Adrenal gland (tissue), 5 donors: ENCODE results near the gene CCDC80.

Source experiments
- POLR2A ChIP-seq, 2 donors: fragments of 450-650 bp; IDR thresholded peaks; one replicate each; pipeline ENCODE4 v1.6.1; 2017; ENCODE audit warnings: antibody characterized with exemption in 2 of 2, mild to moderate bottlenecking in 2 of 2, moderate library complexity in 1 of 2
- TF ChIP-seq, protein P1 (sequence below), 6 experiments: fragments of 450-650 bp in 4 of 6; fragments of 200-600 bp in 2 of 6; sonication (generic) in 1 of 6; IDR thresholded peaks; 1 replicate in 5 of 6; 2 replicates in 1 of 6; pipeline versions ENCODE4 v1.5.1 to v1.8.0; 2016 to 2021; ENCODE audit warnings: antibody characterized with exemption in 6 of 6, mild to moderate bottlenecking in 2 of 6, moderate library complexity in 1 of 6
- donor health status: DM: no; HTN: no; CAD: no.

- TF ChIP-seq, protein P1, sequence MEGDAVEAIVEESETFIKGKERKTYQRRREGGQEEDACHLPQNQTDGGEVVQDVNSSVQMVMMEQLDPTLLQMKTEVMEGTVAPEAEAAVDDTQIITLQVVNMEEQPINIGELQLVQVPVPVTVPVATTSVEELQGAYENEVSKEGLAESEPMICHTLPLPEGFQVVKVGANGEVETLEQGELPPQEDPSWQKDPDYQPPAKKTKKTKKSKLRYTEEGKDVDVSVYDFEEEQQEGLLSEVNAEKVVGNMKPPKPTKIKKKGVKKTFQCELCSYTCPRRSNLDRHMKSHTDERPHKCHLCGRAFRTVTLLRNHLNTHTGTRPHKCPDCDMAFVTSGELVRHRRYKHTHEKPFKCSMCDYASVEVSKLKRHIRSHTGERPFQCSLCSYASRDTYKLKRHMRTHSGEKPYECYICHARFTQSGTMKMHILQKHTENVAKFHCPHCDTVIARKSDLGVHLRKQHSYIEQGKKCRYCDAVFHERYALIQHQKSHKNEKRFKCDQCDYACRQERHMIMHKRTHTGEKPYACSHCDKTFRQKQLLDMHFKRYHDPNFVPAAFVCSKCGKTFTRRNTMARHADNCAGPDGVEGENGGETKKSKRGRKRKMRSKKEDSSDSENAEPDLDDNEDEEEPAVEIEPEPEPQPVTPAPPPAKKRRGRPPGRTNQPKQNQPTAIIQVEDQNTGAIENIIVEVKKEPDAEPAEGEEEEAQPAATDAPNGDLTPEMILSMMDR (IDR thresholded peaks at IDR 0.05) = no peak
- no peak for TF ChIP-seq POLR2A (IDR thresholded peaks at IDR 0.05)
These were observed 7.8 kb downstream of the CCDC80 start for GRCh38 chr3:112633191-112633590.
